Measurements from ENCODE around the gene DGKI.

DNA sequence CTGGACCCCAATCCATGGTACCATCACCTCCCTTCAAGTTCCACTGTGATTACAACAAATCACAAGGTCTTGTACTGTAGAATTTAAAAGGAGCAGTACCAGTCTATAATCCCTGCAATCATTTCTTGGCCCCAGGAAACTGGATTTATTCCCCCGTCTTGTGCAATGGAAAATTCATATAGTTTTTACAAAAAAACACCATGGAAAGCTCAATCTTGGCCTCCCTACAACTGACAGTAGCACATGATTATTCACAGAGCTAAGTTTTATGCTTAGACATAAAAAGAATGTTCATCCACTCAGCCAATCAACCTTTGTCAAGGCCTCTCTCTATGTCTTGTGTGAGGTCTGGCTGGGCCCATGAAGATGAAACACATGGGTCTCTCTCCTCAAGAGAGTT, 10.2 kb downstream of the DGKI start:
- TF ChIP-seq, protein P1, sequence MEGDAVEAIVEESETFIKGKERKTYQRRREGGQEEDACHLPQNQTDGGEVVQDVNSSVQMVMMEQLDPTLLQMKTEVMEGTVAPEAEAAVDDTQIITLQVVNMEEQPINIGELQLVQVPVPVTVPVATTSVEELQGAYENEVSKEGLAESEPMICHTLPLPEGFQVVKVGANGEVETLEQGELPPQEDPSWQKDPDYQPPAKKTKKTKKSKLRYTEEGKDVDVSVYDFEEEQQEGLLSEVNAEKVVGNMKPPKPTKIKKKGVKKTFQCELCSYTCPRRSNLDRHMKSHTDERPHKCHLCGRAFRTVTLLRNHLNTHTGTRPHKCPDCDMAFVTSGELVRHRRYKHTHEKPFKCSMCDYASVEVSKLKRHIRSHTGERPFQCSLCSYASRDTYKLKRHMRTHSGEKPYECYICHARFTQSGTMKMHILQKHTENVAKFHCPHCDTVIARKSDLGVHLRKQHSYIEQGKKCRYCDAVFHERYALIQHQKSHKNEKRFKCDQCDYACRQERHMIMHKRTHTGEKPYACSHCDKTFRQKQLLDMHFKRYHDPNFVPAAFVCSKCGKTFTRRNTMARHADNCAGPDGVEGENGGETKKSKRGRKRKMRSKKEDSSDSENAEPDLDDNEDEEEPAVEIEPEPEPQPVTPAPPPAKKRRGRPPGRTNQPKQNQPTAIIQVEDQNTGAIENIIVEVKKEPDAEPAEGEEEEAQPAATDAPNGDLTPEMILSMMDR (IDR thresholded peaks at IDR 0.05) = no peak
- TF ChIP-seq POLR2A (IDR thresholded peaks at IDR 0.05) = no peak
